ENCODE results near the gene SCMH1. TPM values are rescaled to one million over a fixed set of nuclear protein-coding genes. Genes with fewer than 3 reads are reported as not detected.

The SCMH1 gene
- total RNA-seq, 1 experiment from 2014 or later, result 19.4 TPM

DNA sequence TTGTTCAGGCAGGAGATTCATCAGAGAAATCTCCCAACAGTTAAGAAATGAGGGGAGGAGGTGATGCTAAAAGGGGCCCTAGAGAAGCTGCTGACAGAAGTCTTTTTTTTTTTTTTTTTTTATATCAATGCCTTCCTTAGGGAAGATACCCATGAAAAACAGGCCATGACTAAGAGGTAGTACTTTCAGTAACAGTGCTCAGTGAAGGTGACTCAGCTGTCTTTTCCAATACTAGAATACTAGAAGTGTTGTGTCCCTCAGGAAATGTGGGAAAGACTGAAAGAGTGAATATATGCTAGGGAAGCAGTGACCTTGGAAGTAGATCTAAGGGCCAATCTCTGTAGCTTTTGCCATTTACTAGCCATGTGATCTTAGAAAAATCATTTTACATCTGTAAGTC is 168.1 kb downstream of the SCMH1 start:
- no peaks in the 10 kb centered on the region for H3K27me3 Mint-ChIP-seq (ENCODE audit: low read depth)
- H3K4me1 Mint-ChIP-seq, result no peaks in the 10 kb centered on the region
- DNase-seq (ENCODE audit: low spot score) (no peak), ATAC-seq (no peak)
- no peaks in the 10 kb centered on the region for H3K36me3 Mint-ChIP-seq
- peaks cover 15% of the 10 kb centered on the region for H3K9me3 Mint-ChIP-seq
- ChIA-PET CTCF (no interaction called here), POLR2A (no interaction called here)
- no peak overlapping the region for H3K4me3 Mint-ChIP-seq
- no peak for TF ChIP-seq ZNF423 (CRISPR knock-in tag; IDR thresholded peaks at IDR 0.05)
- no peak for TF ChIP-seq TEAD1 (CRISPR knock-in tag; IDR thresholded peaks at IDR 0.05)
- TF ChIP-seq ZNF219 (CRISPR knock-in tag; IDR thresholded peaks at IDR 0.05; ENCODE audit: borderline replicate concordance), result no peak
- no peak for TF ChIP-seq NFE2L1 (CRISPR knock-in tag; IDR thresholded peaks at IDR 0.05)
- no peak for TF ChIP-seq ZNF281 (CRISPR knock-in tag; IDR thresholded peaks at IDR 0.05)
- H3K27ac Mint-ChIP-seq, result no peak overlapping the region

GRCh38 chr1:41072051-41072450 is 170.1 kb downstream of the SCMH1 start:
- Mint-ChIP-seq H3K27ac (no peak overlapping the region), H3K36me3 (no peaks in the 10 kb centered on the region), H3K27me3 (ENCODE audit: low read depth) (no peaks in the 10 kb centered on the region), H3K4me1 (no peaks in the 10 kb centered on the region), H3K4me3 (no peak overlapping the region), H3K9me3 (no peaks in the 10 kb centered on the region)
- TF ChIP-seq, protein P1, sequence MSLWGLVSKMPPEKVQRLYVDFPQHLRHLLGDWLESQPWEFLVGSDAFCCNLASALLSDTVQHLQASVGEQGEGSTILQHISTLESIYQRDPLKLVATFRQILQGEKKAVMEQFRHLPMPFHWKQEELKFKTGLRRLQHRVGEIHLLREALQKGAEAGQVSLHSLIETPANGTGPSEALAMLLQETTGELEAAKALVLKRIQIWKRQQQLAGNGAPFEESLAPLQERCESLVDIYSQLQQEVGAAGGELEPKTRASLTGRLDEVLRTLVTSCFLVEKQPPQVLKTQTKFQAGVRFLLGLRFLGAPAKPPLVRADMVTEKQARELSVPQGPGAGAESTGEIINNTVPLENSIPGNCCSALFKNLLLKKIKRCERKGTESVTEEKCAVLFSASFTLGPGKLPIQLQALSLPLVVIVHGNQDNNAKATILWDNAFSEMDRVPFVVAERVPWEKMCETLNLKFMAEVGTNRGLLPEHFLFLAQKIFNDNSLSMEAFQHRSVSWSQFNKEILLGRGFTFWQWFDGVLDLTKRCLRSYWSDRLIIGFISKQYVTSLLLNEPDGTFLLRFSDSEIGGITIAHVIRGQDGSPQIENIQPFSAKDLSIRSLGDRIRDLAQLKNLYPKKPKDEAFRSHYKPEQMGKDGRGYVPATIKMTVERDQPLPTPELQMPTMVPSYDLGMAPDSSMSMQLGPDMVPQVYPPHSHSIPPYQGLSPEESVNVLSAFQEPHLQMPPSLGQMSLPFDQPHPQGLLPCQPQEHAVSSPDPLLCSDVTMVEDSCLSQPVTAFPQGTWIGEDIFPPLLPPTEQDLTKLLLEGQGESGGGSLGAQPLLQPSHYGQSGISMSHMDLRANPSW (CRISPR knock-in tag; conservative IDR thresholded peaks at IDR 0.05; ENCODE audit: low read depth), result no peak
- TF ChIP-seq, protein P2, sequence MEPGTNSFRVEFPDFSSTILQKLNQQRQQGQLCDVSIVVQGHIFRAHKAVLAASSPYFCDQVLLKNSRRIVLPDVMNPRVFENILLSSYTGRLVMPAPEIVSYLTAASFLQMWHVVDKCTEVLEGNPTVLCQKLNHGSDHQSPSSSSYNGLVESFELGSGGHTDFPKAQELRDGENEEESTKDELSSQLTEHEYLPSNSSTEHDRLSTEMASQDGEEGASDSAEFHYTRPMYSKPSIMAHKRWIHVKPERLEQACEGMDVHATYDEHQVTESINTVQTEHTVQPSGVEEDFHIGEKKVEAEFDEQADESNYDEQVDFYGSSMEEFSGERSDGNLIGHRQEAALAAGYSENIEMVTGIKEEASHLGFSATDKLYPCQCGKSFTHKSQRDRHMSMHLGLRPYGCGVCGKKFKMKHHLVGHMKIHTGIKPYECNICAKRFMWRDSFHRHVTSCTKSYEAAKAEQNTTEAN (CRISPR knock-in tag; IDR thresholded peaks at IDR 0.05), result no peak
- TF ChIP-seq ZNF263 (CRISPR knock-in tag; IDR thresholded peaks at IDR 0.05; ENCODE audit: low read depth) (no peak), ZNF232 (CRISPR knock-in tag; IDR thresholded peaks at IDR 0.05) (no peak), AR (CRISPR knock-in tag; IDR thresholded peaks at IDR 0.05) (no peak), NFE2L1 (CRISPR knock-in tag; IDR thresholded peaks at IDR 0.05) (no peak), NFATC4 (CRISPR knock-in tag; IDR thresholded peaks at IDR 0.05) (no peak), PRRX2 (CRISPR knock-in tag; IDR thresholded peaks at IDR 0.05) (no peak), RELA (CRISPR knock-in tag; IDR thresholded peaks at IDR 0.05; ENCODE audit: borderline replicate concordance) (no peak), NR3C1 (CRISPR knock-in tag; conservative IDR thresholded peaks at IDR 0.05; ENCODE audit: low read depth) (no peak)
- DNase-seq (ENCODE audit: low spot score), result no peak
- CTCF ChIA-PET, result no interaction called here
- POLR2A ChIA-PET, result no interaction called here
- no peak for ATAC-seq

DNA sequence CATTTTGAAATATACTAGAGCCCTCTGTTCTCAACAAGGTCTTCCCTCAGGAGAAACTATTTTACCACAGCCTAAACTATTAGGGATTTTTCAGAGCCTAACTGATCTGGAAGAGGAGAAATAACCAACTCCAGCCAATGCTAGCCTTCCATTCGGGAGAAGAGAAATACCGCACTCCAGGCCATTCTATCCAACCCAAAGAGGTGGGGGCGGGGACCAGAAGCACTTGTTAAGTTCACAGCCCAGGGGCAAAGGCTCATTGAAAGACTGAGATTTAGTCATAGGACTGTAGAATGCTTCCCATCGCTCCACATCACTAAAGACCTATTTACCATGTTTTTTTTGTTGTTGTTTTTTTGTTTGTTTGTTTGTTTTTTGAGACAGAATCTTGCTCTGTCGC is 185.2 kb downstream of the SCMH1 start:
- ATAC-seq (peak; percentile 50), DNase-seq (ENCODE audit: low spot score) (no peak)
- peaks cover 4% of the 10 kb centered on the region for H3K4me1 Mint-ChIP-seq
- H3K4me3 Mint-ChIP-seq, result no peak overlapping the region
- H3K36me3 Mint-ChIP-seq, result peaks cover 35% of the 10 kb centered on the region
- CTCF ChIA-PET, result no interaction called here
- POLR2A ChIA-PET, result no interaction called here
- H3K9me3 Mint-ChIP-seq, result peaks cover 26% of the 10 kb centered on the region
- H3K27ac Mint-ChIP-seq, result no peak overlapping the region
- H3K27me3 Mint-ChIP-seq (ENCODE audit: low read depth), result no peaks in the 10 kb centered on the region
- no peak for TF ChIP-seq GRHL2 (CRISPR knock-in tag; IDR thresholded peaks at IDR 0.05; ENCODE audit: insufficient replicate concordance, severe bottlenecking)
- no peak for TF ChIP-seq OVOL2 (CRISPR knock-in tag; IDR thresholded peaks at IDR 0.05; ENCODE audit: borderline replicate concordance)
- TF ChIP-seq, protein P3, sequence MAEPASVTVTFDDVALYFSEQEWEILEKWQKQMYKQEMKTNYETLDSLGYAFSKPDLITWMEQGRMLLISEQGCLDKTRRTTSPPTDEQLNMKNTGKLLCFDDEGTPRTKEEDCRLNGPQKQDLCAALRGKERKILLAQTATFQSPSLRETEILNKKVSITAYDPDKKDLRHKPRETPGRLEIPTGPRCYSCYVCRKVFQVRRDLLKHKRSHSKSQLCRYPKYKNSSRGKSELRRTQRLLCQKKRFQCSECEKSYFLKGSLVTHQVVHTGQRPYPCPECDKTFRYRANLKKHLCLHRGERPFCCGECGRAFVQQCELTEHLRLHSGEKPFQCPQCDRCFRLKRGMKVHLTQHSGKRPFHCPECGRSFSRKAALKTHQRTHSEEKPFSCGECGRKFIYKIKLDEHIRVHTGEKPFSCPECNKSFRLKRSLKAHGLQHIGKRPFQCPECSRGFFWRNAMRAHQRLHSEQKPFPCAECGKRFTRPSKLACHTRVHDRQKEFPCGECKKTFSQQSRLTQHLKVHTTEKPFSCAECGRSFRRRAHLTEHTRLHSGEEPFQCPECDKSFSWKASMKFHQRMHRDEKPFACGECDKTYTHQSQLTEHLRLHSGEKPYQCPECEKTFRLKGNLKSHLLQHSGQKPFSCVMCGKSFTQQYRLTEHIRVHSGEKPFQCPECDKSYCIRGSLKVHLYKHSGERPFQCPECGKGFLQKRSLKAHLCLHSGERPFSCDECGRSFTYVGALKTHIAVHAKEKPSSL (CRISPR knock-in tag; conservative IDR thresholded peaks at IDR 0.05), result no peak
